HepG2 (cell line): ENCODE data around the gene GALNT12. TPM values are rescaled to one million over a fixed set of nuclear protein-coding genes. Genes with fewer than 3 reads are reported as not detected.

Experiments used
- ATAC-seq: fragments of 200-7000 bp; cut with Tn5 transposase; 3 replicates; pipeline ENCODE4 v1.9.1; 2020; ENCODE audit warnings: mild to moderate bottlenecking, moderate library complexity
- BruUV-seq: library from RNA; stranded (reverse); fragments of 400-500 nt; replicated peaks from 2 replicates; lab custom pipeline; 2021; lab: Mats Ljungman, UMichigan
- CTCF ChIA-PET: fragments of 300-600 bp; formaldehyde crosslinking; extraction: SDS; loops from one replicate; lab custom pipeline; 2021; ENCODE audit warnings: low total read pairs, inconsistent platforms, low intra/inter-chr PET ratio; lab: Yijun Ruan, JAX
- POLR2A ChIA-PET: fragments of 350-600 bp; sonication (Branson Sonifier 250); formaldehyde crosslinking; loops from one replicate; lab custom pipeline; 2020; ENCODE audit warnings: antibody characterized with exemption, inconsistent platforms; lab: Yijun Ruan, JAX
- DNase-seq: peaks from one replicate; pipeline ENCODE4 v3.0.0-alpha.2; 2015; ENCODE audit warnings: low spot score
- FAIRE-seq: peaks from 3 replicates; lab custom pipeline; 2011; peaks lifted over from hg19 to GRCh38; lab: Jason Lieb, UNC
- H2AFZ ChIP-seq: one replicate; pipeline ENCODE4 v1.6.1; 2011; ENCODE audit warnings: low read length, inconsistent platforms
- H3K27ac ChIP-seq: fragments of 300-600 bp; 3 replicates; pipeline ENCODE4 v1.8.0; 2011; ENCODE audit warnings: mixed run types, mild to moderate bottlenecking, mixed read lengths, low read length, inconsistent platforms; ENCODE audit not compliant: insufficient read depth; ENCODE audit errors: extremely low read length
- H3K27me3 ChIP-seq, 2 experiments: fragments of 200-600 bp in 1 of 2; 2 replicates in 1 of 2; 3 replicates in 1 of 2; pipeline versions ENCODE4 v1.6.0 to v1.8.0; 2011; ENCODE audit warnings: low read length in 2 of 2, mild to moderate bottlenecking in 2 of 2, moderate library complexity in 2 of 2, inconsistent platforms in 1 of 2; ENCODE audit not compliant: insufficient read depth in 2 of 2, control insufficient read depth in 1 of 2
- H3K36me3 ChIP-seq, 2 experiments: fragments of 200-600 bp in 1 of 2; replicated peaks in 1 of 2; 2 replicates in 1 of 2; 3 replicates in 1 of 2; pipeline versions ENCODE4 v1.5.1 to v1.8.0; 2011; ENCODE audit warnings: low read length in 2 of 2, inconsistent platforms in 1 of 2; ENCODE audit not compliant: insufficient read depth in 2 of 2, control insufficient read depth in 1 of 2
- H3K4me1 ChIP-seq: 2 replicates; pipeline ENCODE4 v1.5.1; 2012; ENCODE audit warnings: low read length, inconsistent platforms; ENCODE audit not compliant: insufficient read depth
- H3K4me2 ChIP-seq: 2 replicates; pipeline ENCODE4 v1.6.0; 2011; ENCODE audit warnings: low read depth, low read length, inconsistent platforms
- H3K4me3 ChIP-seq, 3 experiments: fragments of 200-600 bp in 1 of 3; sonication (generic), shearing (Covaris generic) in 1 of 3; replicated peaks in 1 of 3; 2 replicates each; pipeline ENCODE4 v1.5.1; 2011 to 2016; ENCODE audit warnings: low read length in 3 of 3, inconsistent platforms in 2 of 3, low read depth in 2 of 3, mild to moderate bottlenecking in 2 of 3, control low read depth in 1 of 3, mixed read lengths in 1 of 3; ENCODE audit not compliant: insufficient read depth in 1 of 3
- H3K79me2 ChIP-seq: one replicate; pipeline ENCODE4 v1.6.1; 2011; ENCODE audit warnings: low read length, inconsistent platforms; ENCODE audit not compliant: insufficient read depth
- H3K9ac ChIP-seq: 2 replicates; pipeline ENCODE4 v1.6.0; 2011; ENCODE audit warnings: mild to moderate bottlenecking, low read depth, low read length, inconsistent platforms; ENCODE audit not compliant: insufficient read depth
- H3K9me3 ChIP-seq: 2 replicates; pipeline ENCODE4 v1.5.1; 2012; ENCODE audit warnings: mild to moderate bottlenecking, low read length
- H4K20me1 ChIP-seq: 2 replicates; pipeline ENCODE4 v1.6.0; 2011; ENCODE audit warnings: inconsistent platforms, mild to moderate bottlenecking, low read length, moderate library complexity; ENCODE audit not compliant: insufficient read depth
- CEBPB ChIP-seq: IDR thresholded peaks from 2 replicates; pipeline ENCODE4 v1.6.1; 2011; ENCODE audit warnings: low read depth, low read length, improper control_type of control experiment, borderline replicate concordance
- MED8 ChIP-seq: sonication (generic); formaldehyde crosslinking; IDR thresholded peaks from 2 replicates; pipeline ENCODE4 v1.8.1; 2023; ENCODE audit warnings: mild to moderate bottlenecking, missing genetic modification reagents; ENCODE audit not compliant: insufficient replicate concordance
- ZNF441 ChIP-seq: sonication (generic); formaldehyde crosslinking; IDR thresholded peaks from 2 replicates; pipeline ENCODE4 v1.7.0; 2021; ENCODE audit warnings: missing genetic modification reagents, borderline replicate concordance
- WGBS: methylation state at CpG from one replicate; pipeline ENCODE4 v1.1.6; 2017; ENCODE audit warnings: low lambda C conversion rate; 5-methylcytosine and 5-hydroxymethylcytosine counted together
- in situ Hi-C: cut with HindIII; loops from 2 replicates; pipeline ENCODE4 v1.10.0; 2017; ENCODE audit warnings: low pct_unique_long_range_greater_than_20kb; ENCODE audit not compliant: extremely low pct_ligation_motif_present
- intact Hi-C: fragments of 100-400 bp; cut with micrococcal nuclease; formaldehyde crosslinking; loops from one replicate; pipeline ENCODE4 v1.10.0; 2022; ENCODE audit not compliant: unreplicated experiment
- polyA plus RNA-seq, 8 experiments: library from polyadenylated mRNA; depleted of rRNA in 3 of 8; stranded (reverse) in 7 of 8; unstranded in 1 of 8; fragments of >200 nt; fragmentation: Illumina TruSeq in 4 of 8; extraction: Trizol in 4 of 8; gene quantifications; 2 replicates each; pipeline versions ENCODE4 v1.2.1 to v1.2.3, GENCODE V29; 2011 to 2016; ENCODE audit warnings: low read depth in 4 of 8, missing spikeins in 1 of 8, mixed read lengths in 1 of 8; ENCODE audit not compliant: insufficient read depth in 1 of 8
- total RNA-seq, 5 experiments: library from RNA; depleted of rRNA; stranded (reverse); fragments of >200 nt; fragmentation: Illumina TruSeq; extraction: Trizol; gene quantifications; 2 replicates each; pipeline ENCODE4 v1.2.3, GENCODE V29; 2016; ENCODE audit warnings: low read depth in 1 of 5

Gene GALNT12
- total and polyA plus RNA-seq, 2 of the 13 experiments (the other 11 are each of a cell fraction or from before 2014, with no cell fraction given), result 0.07 TPM; not detected in 1

DNA sequence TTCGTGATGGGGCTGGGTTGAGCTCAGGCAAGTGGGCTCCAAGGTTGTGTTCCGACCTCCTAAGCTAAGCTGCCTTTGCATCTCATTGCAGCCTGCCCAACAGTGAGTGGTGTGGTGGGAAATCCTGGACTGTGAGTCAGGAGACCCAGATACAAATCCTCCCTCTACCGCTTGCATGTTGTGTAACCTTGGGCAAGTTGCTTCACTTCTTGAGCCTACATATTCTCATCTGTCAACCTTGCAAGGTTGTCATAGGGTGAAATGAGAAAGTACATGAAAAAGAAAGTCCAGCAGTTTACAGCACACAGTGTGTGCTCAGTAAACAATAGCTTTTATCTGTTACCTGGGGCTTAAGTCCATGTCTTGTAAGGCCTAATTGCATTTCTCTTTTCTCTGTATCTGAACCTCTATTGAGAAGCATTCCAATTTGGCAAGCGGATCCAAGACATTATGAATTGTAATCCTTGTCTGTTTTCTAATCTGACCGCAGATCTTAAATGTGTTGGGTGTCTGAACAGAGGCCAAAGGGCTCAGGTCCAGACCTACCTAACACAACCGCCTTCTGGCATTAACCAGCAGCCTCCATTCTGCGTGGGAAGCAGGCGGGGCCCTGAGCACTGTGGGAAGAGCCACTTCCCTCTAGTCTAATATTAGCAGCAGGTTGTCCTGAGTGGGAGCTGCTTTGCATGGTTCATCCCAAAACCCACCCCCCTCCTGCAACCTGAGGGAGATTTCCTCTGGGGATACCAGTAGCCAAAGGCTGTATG is 1.8 kb upstream of the GALNT12 start:
- H3K9ac ChIP-seq, result no peak overlapping the region
- in situ Hi-C loops, result no loop called here
- peaks cover 0 to 18% of the 10 kb centered on the region in 2 experiments; a peak in 1 of 5 replicates for H3K27me3 ChIP-seq
- BruUV-seq, result no TSS peak
- H3K79me2 ChIP-seq, result no peaks in the 10 kb centered on the region
- no peak overlapping the region for H3K4me2 ChIP-seq
- no peak overlapping the region for H2AFZ ChIP-seq
- H3K4me1 ChIP-seq, result no peaks in the 10 kb centered on the region
- no peak for FAIRE-seq
- intact Hi-C loops, result no loop called here
- POLR2A ChIA-PET, result no interaction called here
- H3K9me3 ChIP-seq, result no peaks in the 10 kb centered on the region
- no peaks in the 10 kb centered on the region for H4K20me1 ChIP-seq
- no peaks in the 10 kb centered on the region for H3K36me3 ChIP-seq
- WGBS, result 36% methylated on average over 8 of the region's 8 CpGs
- H3K4me3 ChIP-seq, result no peak overlapping the region
- CTCF ChIA-PET, result no interaction called here
- no peak for ATAC-seq
- TF ChIP-seq ZNF441 (CRISPR knock-in tag), result no peak
- peak; percentile 76; the same call in 1 of the 2 replicates for TF ChIP-seq CEBPB
- no peak for DNase-seq
- H3K27ac ChIP-seq, result no peak overlapping the region

DNA sequence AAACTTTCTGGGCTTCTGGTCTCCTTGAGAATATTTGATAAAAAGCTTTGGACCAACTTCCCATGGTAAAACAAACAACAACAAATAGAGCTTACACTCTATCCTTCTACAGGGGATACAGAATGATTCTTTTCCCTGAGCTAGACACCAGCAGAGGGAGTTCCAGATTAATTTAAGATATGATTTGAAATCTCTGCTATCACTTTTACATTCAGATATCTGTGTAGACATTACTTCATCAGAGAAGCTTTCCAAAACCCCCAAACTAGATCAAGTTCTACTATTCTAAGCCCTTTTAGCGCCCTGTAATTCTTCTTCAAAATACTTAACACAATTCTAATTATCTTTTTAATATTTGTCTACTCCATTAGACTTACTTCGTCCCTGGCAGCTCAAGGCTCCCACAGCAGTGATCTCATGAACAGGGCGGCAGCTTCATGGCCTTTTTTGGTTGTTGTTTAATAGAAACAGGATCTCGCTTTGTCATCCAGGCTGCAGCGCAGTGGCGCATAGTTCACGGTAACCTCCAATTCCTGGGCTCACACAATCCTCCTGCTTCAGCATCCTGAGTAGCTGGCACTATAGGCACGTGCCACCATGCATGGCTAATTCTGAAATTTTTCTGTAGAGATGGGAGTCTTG is 955 bp upstream of the GALNT12 start:
- Histone ChIP-seq H3K4me3 (no peak overlapping the region), H3K4me1 (no peaks in the 10 kb centered on the region), H3K36me3 (no peaks in the 10 kb centered on the region), H3K9ac (no peak overlapping the region), H2AFZ (no peak overlapping the region), H3K79me2 (no peaks in the 10 kb centered on the region), H3K9me3 (no peaks in the 10 kb centered on the region), H3K27me3 (peaks cover 0 to 22% of the 10 kb centered on the region in 2 experiments; a peak in 1 of 5 replicates), H3K27ac (no peak overlapping the region), H4K20me1 (no peaks in the 10 kb centered on the region), H3K4me2 (no peak overlapping the region)
- no peak for ATAC-seq
- in situ Hi-C loops, result no loop called here
- ChIA-PET POLR2A (no interaction called here), CTCF (no interaction called here)
- intact Hi-C loops, result no loop called here
- TF ChIP-seq MED8 (CRISPR knock-in tag), result no peak
- WGBS, result 62% methylated on average over 8 of the region's 8 CpGs
- no peak for DNase-seq
- no peak for FAIRE-seq
- no TSS peak for BruUV-seq
